HG02610 (cell line): ENCODE measurements around the gene KHSRP.
"Not testable (repeated sequence)": the region's sequence is repeated elsewhere in the genome, so short reads cannot be mapped to it uniquely, and the experiment has no call there.

Experiments used
- ATAC-seq: cut with Tn5 transposase; IDR thresholded peaks from one replicate; pipeline ENCODE4 v1.9.1; 2021; ENCODE audit warnings: mild to moderate bottlenecking, moderate library complexity; ENCODE audit not compliant: unreplicated experiment

KHSRP gene

GRCh38 chr19:6451583-6452222 lies 27.1 kb upstream of the KHSRP start:
- ATAC-seq: no peak

- no peak for ATAC-seq
Observed at GRCh38 chr19:6450166-6450565, 25.6 kb upstream of the KHSRP start.

- no peak for ATAC-seq
Observed at GRCh38 chr19:6448045-6448444, 23.4 kb upstream of the KHSRP start.

- no peak for ATAC-seq
Observed at GRCh38 chr19:6446452-6446851, 21.8 kb upstream of the KHSRP start.

- no peak for ATAC-seq
Observed at GRCh38 chr19:6443986-6444385, 19.4 kb upstream of the KHSRP start.

GRCh38 chr19:6442087-6442688 lies 17.6 kb upstream of the KHSRP start:
- no peak for ATAC-seq

- ATAC-seq: no peak
Observed at GRCh38 chr19:6440905-6441304, 16.3 kb upstream of the KHSRP start.

- no peak for ATAC-seq
Observed at GRCh38 chr19:6439743-6440142, 15.1 kb upstream of the KHSRP start.

- no peak for ATAC-seq
Observed at GRCh38 chr19:6433663-6434062, 9.1 kb upstream of the KHSRP start, which contains the start of gene SLC25A41. TSS of gene SLC25A41 (minus strand) at chr19:6433763. CDS start at chr19:6433693, 70 bp downstream.

- ATAC-seq: no peak
Observed at GRCh38 chr19:6433165-6433564, 8.6 kb upstream of the KHSRP start.

- ATAC-seq: no peak
Observed at GRCh38 chr19:6431891-6432290, 7.3 kb upstream of the KHSRP start.

- no peak for ATAC-seq
Observed at GRCh38 chr19:6429419-6430221, 5.0 kb upstream of the KHSRP start.

- not testable (repeated sequence) for ATAC-seq
Observed at GRCh38 chr19:6428692-6429418, 4.2 kb upstream of the KHSRP start.

GRCh38 chr19:6427131-6427530 lies 2.5 kb upstream of the KHSRP start:
- no peak for ATAC-seq

- ATAC-seq: no peak
Observed at GRCh38 chr19:6425732-6426620, 1.4 kb upstream of the KHSRP start.

- peak; percentile 88 for ATAC-seq
Observed at GRCh38 chr19:6424939-6425731, 524 bp upstream of the KHSRP start.

- ATAC-seq: no peak
Observed at GRCh38 chr19:6423499-6424194, 964 bp downstream of the KHSRP start.

GRCh38 chr19:6421075-6422014 lies 3.3 kb downstream of the KHSRP start:
- no peak for ATAC-seq
